GM12864 (cell line): ENCODE data around the gene SLC7A4.
A peak's percentile ranks its signal among the peaks of the same experiment; 100 is the strongest.
"Not testable (repeated sequence)": the region's sequence is repeated elsewhere in the genome, so short reads cannot be mapped to it uniquely, and the experiment has no call there.

Experiments used
- DNase-seq: peaks from one replicate; pipeline ENCODE4 v3.0.0-alpha.2; 2011; ENCODE audit warnings: low read depth
- H3K4me3 ChIP-seq: 2 replicates; pipeline ENCODE4 v1.5.1; 2011; ENCODE audit warnings: mild to moderate bottlenecking, low read depth, low read length, control low read depth
- CTCF ChIP-seq: IDR thresholded peaks from 2 replicates; pipeline ENCODE4 v1.5.1; 2011; ENCODE audit warnings: low read depth, mild to moderate bottlenecking, moderate library complexity, low read length, control low read depth, inconsistent platforms; ENCODE audit errors: missing control alignments

SLC7A4 gene

GRCh38 chr22:21010426-21011113 is 21.8 kb downstream of the SLC7A4 start:
- no peak overlapping the region for H3K4me3 ChIP-seq
- DNase-seq: no peak
- no peak for TF ChIP-seq CTCF

GRCh38 chr22:21009638-21010425 is 22.5 kb downstream of the SLC7A4 start:
- no peak for TF ChIP-seq CTCF
- H3K4me3 ChIP-seq: no peak overlapping the region

DNA sequence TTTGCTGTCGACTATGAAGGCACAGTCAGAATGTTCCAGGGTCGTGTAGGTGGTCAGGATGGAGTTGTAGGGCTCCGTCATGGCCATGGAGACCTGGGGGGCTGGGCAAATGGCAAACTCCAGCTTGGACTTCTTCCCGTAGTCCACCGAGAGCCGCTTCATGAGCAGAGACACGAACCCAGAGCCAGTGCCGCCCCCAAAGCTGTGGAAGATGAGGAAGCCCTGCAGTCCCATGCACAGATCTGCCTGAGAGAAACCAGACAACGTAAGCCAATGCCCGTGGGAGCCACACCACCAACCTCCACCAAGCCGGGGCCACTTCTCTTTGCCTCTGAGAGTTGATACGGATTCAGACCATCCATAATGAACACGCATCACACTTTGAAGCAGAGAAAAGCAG is 23.2 kb downstream of the SLC7A4 start:
- not testable (repeated sequence) for H3K4me3 ChIP-seq, DNase-seq

More at GRCh38 chr22:21009638-21010425, 22.5 kb downstream of the SLC7A4 start:
- no peak for DNase-seq

DNA sequence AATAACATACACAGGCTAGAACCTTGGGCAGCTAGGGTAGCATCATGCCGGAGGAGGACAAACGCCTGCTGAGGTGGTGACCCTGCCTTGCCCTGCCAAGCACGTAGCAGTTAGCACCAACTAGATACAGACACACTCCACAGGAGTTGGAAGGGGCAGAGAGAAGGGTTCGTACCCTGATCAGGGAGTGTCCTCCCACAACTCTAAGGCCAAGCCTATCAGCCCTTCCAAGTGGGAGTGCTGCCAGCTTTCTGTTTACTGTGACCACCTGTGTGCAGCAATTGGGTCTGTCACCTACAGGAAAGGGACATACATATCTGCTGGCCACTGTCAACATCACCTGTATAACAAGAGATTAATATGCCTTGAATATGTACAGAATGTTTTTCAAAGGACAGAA is 28.6 kb downstream of the SLC7A4 start:
- peak overlapping the region; percentile 15; the same call in 1 of the 2 replicates for H3K4me3 ChIP-seq
- no peak for DNase-seq
- TF ChIP-seq CTCF: no peak

GRCh38 chr22:21001601-21002325 is 30.6 kb downstream of the SLC7A4 start, which contains the start of gene THAP7:
TSS of gene THAP7 (minus strand) at chr22:21002118. CDS start at chr22:21001911, 207 bp downstream.
- TF ChIP-seq CTCF: no peak
- DNase-seq: peak; percentile 89
- H3K4me3 ChIP-seq: peak within 1 kb of the TSS; percentile 80

DNA sequence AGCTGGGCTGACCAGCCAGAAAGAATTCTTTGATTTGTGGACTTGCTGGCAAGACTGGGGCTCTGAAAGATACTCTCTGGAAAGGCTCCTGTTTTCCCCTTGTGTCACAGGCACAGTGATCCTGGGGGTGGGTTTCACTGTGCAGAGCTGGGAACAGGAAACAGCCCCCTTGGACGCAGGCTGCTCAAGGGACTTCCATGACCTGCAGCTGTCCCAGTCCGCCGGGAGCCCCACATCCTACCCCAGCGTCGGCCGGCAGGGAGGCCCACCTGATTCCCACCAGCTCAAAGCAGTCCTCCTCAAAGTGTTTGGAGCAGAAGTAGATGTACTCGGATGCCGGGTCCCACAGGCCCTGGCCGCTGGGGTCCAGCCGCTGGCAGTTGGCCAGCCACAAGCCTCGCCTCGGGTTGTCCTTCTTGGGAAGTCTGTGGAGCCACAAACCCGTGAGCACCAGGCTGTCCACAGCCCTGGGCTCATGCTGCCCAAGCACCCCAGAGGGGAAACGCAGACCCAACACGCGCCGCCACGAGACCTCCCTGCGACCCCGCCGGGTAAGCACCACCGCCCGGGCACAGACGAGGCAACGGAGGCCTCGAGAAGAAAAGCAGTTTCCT is 31.3 kb downstream of the SLC7A4 start:
- H3K4me3 ChIP-seq: peak overlapping the region; percentile 80
- no peak for DNase-seq
- no peak for TF ChIP-seq CTCF
